KMS-11 (cell line): ENCODE data around the gene COL9A1.

Source experiments
- H2AFZ ChIP-seq: fragments of 200-600 bp; sonication (generic); 2 replicates; pipeline ENCODE4 v1.6.1; 2016; ENCODE audit warnings: antibody characterized with exemption, mixed run types, low read depth
- H3K27ac ChIP-seq: fragments of 200-600 bp; sonication (generic); 2 replicates; pipeline ENCODE4 v1.6.1; 2016; ENCODE audit warnings: mild to moderate bottlenecking, mixed run types
- H3K27me3 ChIP-seq: fragments of 200-600 bp; sonication (generic); 2 replicates; pipeline ENCODE4 v1.6.1; 2017; ENCODE audit warnings: mild to moderate bottlenecking, low read depth, mixed run types, moderate library complexity; ENCODE audit not compliant: insufficient read depth
- H3K36me3 ChIP-seq: fragments of 200-600 bp; sonication (generic); 2 replicates; pipeline ENCODE4 v1.6.1; 2017; ENCODE audit warnings: mild to moderate bottlenecking, mixed run types; ENCODE audit not compliant: insufficient read depth
- H3K4me1 ChIP-seq: fragments of 200-600 bp; sonication (generic); 2 replicates; pipeline ENCODE4 v1.6.1; 2016; ENCODE audit warnings: mild to moderate bottlenecking, low read depth, mixed run types; ENCODE audit not compliant: poor library complexity, severe bottlenecking
- H3K4me2 ChIP-seq: fragments of 200-600 bp; sonication (generic); 2 replicates; pipeline ENCODE4 v1.7.0; 2016; ENCODE audit warnings: mild to moderate bottlenecking, mixed run types
- H3K4me3 ChIP-seq: fragments of 200-600 bp; sonication (generic); IDR thresholded peaks from 2 replicates; pipeline ENCODE4 v1.6.1; 2017; ENCODE audit warnings: low read depth, low read length, mixed read lengths; ENCODE audit not compliant: insufficient read depth
- H3K79me2 ChIP-seq: fragments of 200-600 bp; sonication (generic); 2 replicates; pipeline ENCODE4 v1.6.1; 2016; ENCODE audit warnings: low read depth, mixed run types; ENCODE audit not compliant: insufficient read depth
- H3K9ac ChIP-seq: fragments of 200-600 bp; sonication (generic); 2 replicates; pipeline ENCODE4 v1.6.1; 2016; ENCODE audit warnings: mild to moderate bottlenecking, mixed run types
- H4K20me1 ChIP-seq: fragments of 200-600 bp; sonication (generic); 2 replicates; pipeline ENCODE4 v1.6.1; 2016; ENCODE audit warnings: mild to moderate bottlenecking, mixed run types; ENCODE audit not compliant: insufficient read depth
- CTCF ChIP-seq: fragments of 200-600 bp; sonication (generic); conservative IDR thresholded peaks from 2 replicates; pipeline ENCODE4 v1.6.1; 2017; ENCODE audit warnings: low read depth, mild to moderate bottlenecking, antibody characterized with exemption, low read length, moderate library complexity, mixed read lengths

Gene COL9A1

GRCh38 chr6:70196531-70196930, 106.4 kb downstream of the COL9A1 start:
- Histone ChIP-seq H3K4me3 (no peak overlapping the region), H3K4me2 (no peak overlapping the region), H3K79me2 (no peaks in the 10 kb centered on the region), H3K27ac (no peak overlapping the region), H3K27me3 (no peaks in the 10 kb centered on the region), H3K9ac (no peak overlapping the region), H4K20me1 (no peaks in the 10 kb centered on the region), H3K36me3 (no peaks in the 10 kb centered on the region), H2AFZ (no peak overlapping the region), H3K4me1 (no peaks in the 10 kb centered on the region)
- TF ChIP-seq CTCF = no peak

GRCh38 chr6:70194421-70194820, 108.5 kb downstream of the COL9A1 start:
- H3K9ac ChIP-seq = no peak overlapping the region
- no peaks in the 10 kb centered on the region for H3K36me3 ChIP-seq
- H3K27me3 ChIP-seq = no peaks in the 10 kb centered on the region
- H3K4me3 ChIP-seq = no peak overlapping the region
- TF ChIP-seq CTCF = no peak
- no peaks in the 10 kb centered on the region for H4K20me1 ChIP-seq
- no peak overlapping the region for H3K4me2 ChIP-seq
- no peak overlapping the region for H3K27ac ChIP-seq
- H3K79me2 ChIP-seq = no peaks in the 10 kb centered on the region
- H2AFZ ChIP-seq = no peak overlapping the region
- no peaks in the 10 kb centered on the region for H3K4me1 ChIP-seq

GRCh38 chr6:70188202-70188601, 114.7 kb downstream of the COL9A1 start:
- Histone ChIP-seq H3K27ac (no peak overlapping the region), H3K4me3 (no peak overlapping the region), H3K79me2 (no peaks in the 10 kb centered on the region), H3K4me2 (no peak overlapping the region), H4K20me1 (no peaks in the 10 kb centered on the region), H3K9ac (no peak overlapping the region), H3K4me1 (no peaks in the 10 kb centered on the region), H3K27me3 (no peaks in the 10 kb centered on the region), H2AFZ (no peak overlapping the region), H3K36me3 (no peaks in the 10 kb centered on the region)
- no peak for TF ChIP-seq CTCF

- no peaks in the 10 kb centered on the region for H3K36me3 ChIP-seq
- no peak for TF ChIP-seq CTCF
- H3K9ac ChIP-seq = no peak overlapping the region
These were observed 116.4 kb downstream of the COL9A1 start for GRCh38 chr6:70186461-70186860.

GRCh38 chr6:70184723-70185122, 118.2 kb downstream of the COL9A1 start:
- Histone ChIP-seq H3K36me3 (no peaks in the 10 kb centered on the region), H3K4me2 (no peak overlapping the region), H3K4me3 (no peak overlapping the region), H3K27ac (no peak overlapping the region), H3K4me1 (no peaks in the 10 kb centered on the region), H3K79me2 (no peaks in the 10 kb centered on the region), H4K20me1 (no peaks in the 10 kb centered on the region), H3K27me3 (no peaks in the 10 kb centered on the region), H2AFZ (no peak overlapping the region), H3K9ac (no peak overlapping the region)
- TF ChIP-seq CTCF = no peak

More at GRCh38 chr6:70186461-70186860, 116.4 kb downstream of the COL9A1 start:
- H3K4me3 ChIP-seq = no peak overlapping the region
- H3K27me3 ChIP-seq = no peaks in the 10 kb centered on the region
- H3K4me2 ChIP-seq = no peak overlapping the region
- no peaks in the 10 kb centered on the region for H4K20me1 ChIP-seq
- no peak overlapping the region for H3K27ac ChIP-seq
- H3K4me1 ChIP-seq = no peaks in the 10 kb centered on the region
- H3K79me2 ChIP-seq = no peaks in the 10 kb centered on the region
- H2AFZ ChIP-seq = no peak overlapping the region
